RWPE2 (cell line): ENCODE results near the gene AGBL4.

ENCODE experiments used
- ATAC-seq: fragments of 200-7000 bp; cut with Tn5 transposase; 3 replicates; pipeline ENCODE4 v1.9.1; 2021; ENCODE audit warnings: low read depth
- DNase-seq: peaks from one replicate; pipeline ENCODE4 v3.0.0-alpha.2; 2020; ENCODE audit warnings: low spot score
- H3K27ac ChIP-seq: fragments of 450-650 bp; 2 replicates; pipeline ENCODE4 v1.5.1; 2017; ENCODE audit warnings: mild to moderate bottlenecking; ENCODE audit not compliant: poor library complexity, severe bottlenecking
- H3K27me3 ChIP-seq: fragments of 250-450 bp; sonication (Bioruptor Pico); 2 replicates; pipeline ENCODE4 v1.5.1; 2021; ENCODE audit warnings: mild to moderate bottlenecking, moderate library complexity; ENCODE audit not compliant: insufficient read depth, poor library complexity, severe bottlenecking
- H3K36me3 ChIP-seq: fragments of 250-450 bp; sonication (Bioruptor Pico); 2 replicates; pipeline ENCODE4 v1.5.1; 2020; ENCODE audit warnings: low read depth, mild to moderate bottlenecking, moderate library complexity
- H3K4me1 ChIP-seq: fragments of 250-450 bp; sonication (Bioruptor Pico); 2 replicates; pipeline ENCODE4 v1.5.1; 2021; ENCODE audit warnings: mild to moderate bottlenecking, moderate library complexity; ENCODE audit not compliant: insufficient read depth, poor library complexity, severe bottlenecking
- H3K4me3 ChIP-seq: fragments of 250-450 bp; sonication (Bioruptor Pico); 2 replicates; pipeline ENCODE4 v1.5.1; 2021; ENCODE audit warnings: mild to moderate bottlenecking, moderate library complexity; ENCODE audit not compliant: severe bottlenecking
- H3K9me3 ChIP-seq: fragments of 250-450 bp; sonication (Bioruptor Pico); 2 replicates; pipeline ENCODE4 v1.5.1; 2021; ENCODE audit warnings: mild to moderate bottlenecking, moderate library complexity; ENCODE audit not compliant: severe bottlenecking
- TF ChIP-seq, protein P1 (sequence below): fragments of 450-650 bp; IDR thresholded peaks from one replicate; pipeline ENCODE4 v1.5.1; 2017; ENCODE audit warnings: mild to moderate bottlenecking, moderate library complexity; ENCODE audit not compliant: poor library complexity, severe bottlenecking

The AGBL4 gene

DNA sequence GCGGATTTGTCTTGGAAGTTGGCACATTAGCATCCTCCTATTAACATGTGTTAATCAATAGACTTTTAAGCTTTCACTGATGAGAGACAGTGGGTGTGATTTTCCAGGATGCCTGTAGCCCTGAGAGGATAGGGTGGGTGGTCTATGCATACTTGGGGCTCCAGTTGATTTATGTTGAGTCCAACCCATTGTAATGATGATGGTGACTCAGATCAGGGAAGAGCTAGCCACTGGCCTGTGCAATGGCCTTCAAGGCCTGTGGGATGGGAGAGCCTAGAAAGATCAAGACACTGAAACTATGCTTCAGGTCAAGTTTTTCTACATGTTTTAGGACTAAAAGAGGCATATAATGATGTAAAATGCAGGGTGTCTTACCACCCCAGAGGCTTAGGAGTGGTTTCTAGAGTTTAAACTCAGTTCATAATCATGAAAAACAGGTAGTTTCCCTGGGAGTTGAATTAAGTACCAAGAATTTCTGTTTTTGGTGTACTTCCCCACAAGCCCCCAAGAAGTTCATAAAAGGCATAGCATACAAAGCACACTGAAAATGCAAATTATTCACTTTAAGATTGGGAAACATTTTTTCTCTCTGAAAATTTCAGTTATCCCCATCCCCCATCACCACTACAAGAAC lies 1267.0 kb downstream of the AGBL4 start:
- H3K4me3 ChIP-seq: no peak overlapping the region
- no peak for ATAC-seq
- TF ChIP-seq, protein P1, sequence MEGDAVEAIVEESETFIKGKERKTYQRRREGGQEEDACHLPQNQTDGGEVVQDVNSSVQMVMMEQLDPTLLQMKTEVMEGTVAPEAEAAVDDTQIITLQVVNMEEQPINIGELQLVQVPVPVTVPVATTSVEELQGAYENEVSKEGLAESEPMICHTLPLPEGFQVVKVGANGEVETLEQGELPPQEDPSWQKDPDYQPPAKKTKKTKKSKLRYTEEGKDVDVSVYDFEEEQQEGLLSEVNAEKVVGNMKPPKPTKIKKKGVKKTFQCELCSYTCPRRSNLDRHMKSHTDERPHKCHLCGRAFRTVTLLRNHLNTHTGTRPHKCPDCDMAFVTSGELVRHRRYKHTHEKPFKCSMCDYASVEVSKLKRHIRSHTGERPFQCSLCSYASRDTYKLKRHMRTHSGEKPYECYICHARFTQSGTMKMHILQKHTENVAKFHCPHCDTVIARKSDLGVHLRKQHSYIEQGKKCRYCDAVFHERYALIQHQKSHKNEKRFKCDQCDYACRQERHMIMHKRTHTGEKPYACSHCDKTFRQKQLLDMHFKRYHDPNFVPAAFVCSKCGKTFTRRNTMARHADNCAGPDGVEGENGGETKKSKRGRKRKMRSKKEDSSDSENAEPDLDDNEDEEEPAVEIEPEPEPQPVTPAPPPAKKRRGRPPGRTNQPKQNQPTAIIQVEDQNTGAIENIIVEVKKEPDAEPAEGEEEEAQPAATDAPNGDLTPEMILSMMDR: no peak
- no peak for DNase-seq
- H3K9me3 ChIP-seq: no peaks in the 10 kb centered on the region
- H3K36me3 ChIP-seq: no peaks in the 10 kb centered on the region
- no peaks in the 10 kb centered on the region for H3K4me1 ChIP-seq
- no peak overlapping the region for H3K27ac ChIP-seq
- H3K27me3 ChIP-seq: no peaks in the 10 kb centered on the region

DNA sequence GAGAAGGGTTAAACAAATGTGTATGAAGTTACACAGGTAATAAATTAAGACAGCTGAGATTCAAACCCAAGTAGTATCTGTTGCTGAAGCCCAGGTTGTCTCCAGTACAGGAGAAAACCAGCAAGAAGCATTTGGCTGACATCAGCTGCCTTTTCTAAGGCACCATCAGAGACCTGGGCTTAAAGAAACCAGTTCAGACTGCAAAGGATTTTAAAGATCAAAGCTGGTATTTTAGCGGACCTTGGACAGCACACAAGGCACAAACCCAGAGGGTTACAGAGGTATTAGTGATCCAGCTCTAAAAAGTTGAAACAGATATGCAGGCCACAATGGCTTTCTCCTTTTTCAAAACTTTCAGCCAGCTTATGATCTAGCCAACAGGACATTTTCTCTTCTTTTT lies 1270.5 kb downstream of the AGBL4 start:
- Histone ChIP-seq H3K4me3 (no peak overlapping the region), H3K27me3 (no peaks in the 10 kb centered on the region), H3K9me3 (no peaks in the 10 kb centered on the region), H3K36me3 (no peaks in the 10 kb centered on the region), H3K4me1 (no peaks in the 10 kb centered on the region), H3K27ac (no peak overlapping the region)
- ATAC-seq (no peak; the same call in 2 of the 3 replicates), DNase-seq (no peak)
- TF ChIP-seq, protein P1: no peak

DNA sequence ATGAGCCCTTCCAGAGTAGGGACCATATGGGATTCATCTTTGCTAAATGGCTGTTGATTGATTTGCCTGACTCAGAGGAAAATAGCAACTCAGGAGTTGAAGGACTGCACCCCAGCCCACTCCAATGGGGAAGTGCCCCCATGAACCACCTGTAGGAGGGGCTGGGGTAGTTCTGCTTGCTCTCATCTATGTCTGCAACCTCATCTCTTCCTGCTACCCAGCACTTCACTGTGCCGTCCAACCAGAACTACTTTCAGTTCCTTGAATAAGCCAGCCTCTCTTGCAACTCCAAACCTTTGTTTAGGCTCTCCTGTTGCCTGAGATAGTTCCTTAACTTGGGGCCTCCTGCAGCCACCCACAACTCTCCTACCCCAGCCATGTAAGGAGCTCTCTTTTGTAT lies 1273.6 kb downstream of the AGBL4 start:
- Histone ChIP-seq H3K27me3 (no peaks in the 10 kb centered on the region), H3K36me3 (no peaks in the 10 kb centered on the region), H3K4me1 (no peaks in the 10 kb centered on the region), H3K4me3 (no peak overlapping the region), H3K27ac (no peak overlapping the region), H3K9me3 (no peaks in the 10 kb centered on the region)
- ATAC-seq: no peak
- DNase-seq: no peak
- TF ChIP-seq, protein P1: no peak

DNA sequence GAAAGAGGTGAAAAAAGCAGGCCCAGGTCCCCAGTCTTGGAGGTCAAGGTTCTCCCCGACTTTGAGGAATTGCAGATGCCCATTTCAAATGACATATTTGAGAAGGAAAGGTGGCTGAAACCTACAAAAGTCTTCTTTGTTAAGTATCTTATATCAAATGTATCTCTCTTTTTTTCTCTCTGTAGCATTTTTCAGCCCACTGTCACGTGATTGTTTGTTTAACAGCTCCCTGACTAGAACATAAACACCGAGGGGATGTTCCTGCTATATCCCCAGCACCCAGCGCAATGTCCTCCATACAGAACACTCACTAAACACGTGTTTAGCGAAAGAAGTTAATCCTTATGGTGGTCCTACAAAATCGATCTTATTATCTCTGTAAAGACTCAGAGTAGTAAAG lies 1274.7 kb downstream of the AGBL4 start:
- no peaks in the 10 kb centered on the region for H3K9me3 ChIP-seq
- DNase-seq (no peak), ATAC-seq (no peak)
- no peaks in the 10 kb centered on the region for H3K36me3 ChIP-seq
- H3K4me3 ChIP-seq: no peak overlapping the region
- no peaks in the 10 kb centered on the region for H3K27me3 ChIP-seq
- TF ChIP-seq, protein P1: no peak
- H3K27ac ChIP-seq: no peak overlapping the region
- H3K4me1 ChIP-seq: no peaks in the 10 kb centered on the region

DNA sequence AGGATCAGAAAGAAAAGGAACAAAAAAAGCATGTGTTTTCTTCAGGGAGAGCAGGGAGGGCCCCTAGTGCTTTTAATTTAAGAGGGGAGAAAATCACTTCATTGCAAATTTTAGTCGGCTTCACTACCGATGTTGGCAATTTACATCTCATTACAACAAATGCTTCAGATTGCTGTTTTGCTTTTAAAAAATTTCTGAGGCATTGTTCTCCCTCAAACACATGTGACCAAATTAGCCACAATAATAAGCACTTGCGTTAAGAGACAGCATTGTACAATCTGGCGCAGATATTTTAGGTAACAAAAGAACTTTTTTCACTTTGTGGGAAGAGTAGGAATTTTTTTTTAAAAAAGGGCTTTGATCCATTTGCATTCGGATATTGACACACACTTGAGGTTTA lies 1276.8 kb downstream of the AGBL4 start:
- H3K4me1 ChIP-seq: no peaks in the 10 kb centered on the region
- H3K27ac ChIP-seq: no peak overlapping the region
- no peaks in the 10 kb centered on the region for H3K9me3 ChIP-seq
- DNase-seq (no peak), ATAC-seq (no peak)
- H3K27me3 ChIP-seq: no peaks in the 10 kb centered on the region
- TF ChIP-seq, protein P1: no peak
- no peaks in the 10 kb centered on the region for H3K36me3 ChIP-seq
- H3K4me3 ChIP-seq: no peak overlapping the region
